Nephron progenitor cell (in vitro differentiated cells): Measurements from ENCODE around the gene TBC1D22A.

ENCODE experiments used
- DNase-seq: peaks from one replicate; pipeline ENCODE4 v3.0.0; 2021
- H3K27ac Mint-ChIP-seq: 2 replicates; pipeline ENCODE4 v1.8.0; 2021; ENCODE audit warnings: mild to moderate bottlenecking, moderate library complexity, mixed read lengths
- H3K27me3 Mint-ChIP-seq: 2 replicates; pipeline ENCODE4 v1.8.0; 2021; ENCODE audit warnings: mild to moderate bottlenecking, low read depth, mixed read lengths; ENCODE audit not compliant: poor library complexity
- H3K36me3 Mint-ChIP-seq: 2 replicates; pipeline ENCODE4 v1.8.0; 2021; ENCODE audit warnings: low read depth, mixed read lengths
- H3K4me1 Mint-ChIP-seq: 2 replicates; pipeline ENCODE4 v1.8.0; 2021; ENCODE audit warnings: mixed read lengths
- H3K4me3 Mint-ChIP-seq: 2 replicates; pipeline ENCODE4 v1.8.0; 2021; ENCODE audit warnings: mild to moderate bottlenecking, moderate library complexity, mixed read lengths
- H3K9me3 Mint-ChIP-seq: 2 replicates; pipeline ENCODE4 v1.8.0; 2021; ENCODE audit warnings: mild to moderate bottlenecking, moderate library complexity, mixed read lengths
- CTCF ChIP-seq: fragments of 200-600 bp; sonication (generic); IDR thresholded peaks from 2 replicates; pipeline ENCODE4 v1.5.0; 2021; ENCODE audit warnings: antibody characterized with exemption

The TBC1D22A gene

GRCh38 chr22:46794491-46794890, 32.0 kb downstream of the TBC1D22A start:
- no peak for TF ChIP-seq CTCF
- Mint-ChIP-seq H3K27ac (no peak overlapping the region), H3K36me3 (peaks cover 5% of the 10 kb centered on the region), H3K9me3 (no peaks in the 10 kb centered on the region), H3K4me3 (no peak overlapping the region), H3K4me1 (peaks cover 13% of the 10 kb centered on the region), H3K27me3 (no peaks in the 10 kb centered on the region)
- DNase-seq: no peak

- DNase-seq: no peak
- no peaks in the 10 kb centered on the region for H3K27me3 Mint-ChIP-seq
- peak overlapping the region; percentile 61 for H3K27ac Mint-ChIP-seq
- peaks cover 8% of the 10 kb centered on the region for H3K36me3 Mint-ChIP-seq
- H3K4me3 Mint-ChIP-seq: no peak overlapping the region
- H3K9me3 Mint-ChIP-seq: no peaks in the 10 kb centered on the region
- TF ChIP-seq CTCF: no peak
- H3K4me1 Mint-ChIP-seq: peaks cover 15% of the 10 kb centered on the region
Measured at GRCh38 chr22:46795140-46795539, 32.7 kb downstream of the TBC1D22A start.

- no peak for DNase-seq
- Mint-ChIP-seq H3K27me3 (no peaks in the 10 kb centered on the region), H3K36me3 (peaks cover 13% of the 10 kb centered on the region), H3K27ac (no peak overlapping the region), H3K9me3 (no peaks in the 10 kb centered on the region), H3K4me1 (peaks cover 15% of the 10 kb centered on the region), H3K4me3 (no peak overlapping the region)
- no peak for TF ChIP-seq CTCF
Measured at GRCh38 chr22:46795845-46796565, 33.6 kb downstream of the TBC1D22A start.

GRCh38 chr22:46796566-46797195, 34.2 kb downstream of the TBC1D22A start:
- H3K27me3 Mint-ChIP-seq: no peaks in the 10 kb centered on the region
- H3K27ac Mint-ChIP-seq: peak overlapping the region; percentile 83
- no peak overlapping the region for H3K4me3 Mint-ChIP-seq
- H3K4me1 Mint-ChIP-seq: peaks cover 15% of the 10 kb centered on the region
- no peak for DNase-seq
- TF ChIP-seq CTCF: no peak
- no peaks in the 10 kb centered on the region for H3K9me3 Mint-ChIP-seq
- peaks cover 13% of the 10 kb centered on the region for H3K36me3 Mint-ChIP-seq

- H3K4me1 Mint-ChIP-seq: peaks cover 15% of the 10 kb centered on the region
- no peak overlapping the region for H3K4me3 Mint-ChIP-seq
- peak; percentile 30 for TF ChIP-seq CTCF
- no peak for DNase-seq
- peak overlapping the region; percentile 25 for H3K27ac Mint-ChIP-seq
- H3K9me3 Mint-ChIP-seq: no peaks in the 10 kb centered on the region
- peaks cover 13% of the 10 kb centered on the region for H3K36me3 Mint-ChIP-seq
- no peaks in the 10 kb centered on the region for H3K27me3 Mint-ChIP-seq
Measured at GRCh38 chr22:46797355-46797754, 34.9 kb downstream of the TBC1D22A start.

GRCh38 chr22:46798041-46798365, 35.6 kb downstream of the TBC1D22A start:
- Mint-ChIP-seq H3K4me1 (peaks cover 15% of the 10 kb centered on the region), H3K27me3 (no peaks in the 10 kb centered on the region), H3K4me3 (no peak overlapping the region), H3K27ac (no peak overlapping the region), H3K9me3 (no peaks in the 10 kb centered on the region), H3K36me3 (peaks cover 13% of the 10 kb centered on the region)
- DNase-seq: no peak
- TF ChIP-seq CTCF: no peak
